Testis (tissue), 3 donors: ENCODE measurements around the gene WDR17. TPM values are rescaled to one million over a fixed set of nuclear protein-coding genes. Genes with fewer than 3 reads are reported as not detected.
A peak's percentile ranks its signal among the peaks of the same experiment; 100 is the strongest.

Experiments used
- DNase-seq: peaks from one replicate; pipeline ENCODE4 v3.0.0-alpha.2; 2019
- H3K27ac ChIP-seq, 2 donors: fragments of 200-600 bp; sonication (generic); one replicate each; pipeline ENCODE4 v1.5.1; 2019
- H3K27me3 ChIP-seq: fragments of 200-600 bp; sonication (generic); one replicate; pipeline ENCODE4 v1.5.1; 2019
- H3K36me3 ChIP-seq: fragments of 200-600 bp; sonication (generic); one replicate; pipeline ENCODE4 v1.5.1; 2017; ENCODE audit warnings: low read depth; ENCODE audit errors: missing control alignments
- H3K4me1 ChIP-seq: fragments of 200-600 bp; sonication (generic); one replicate; pipeline ENCODE4 v1.5.1; 2019
- H3K4me3 ChIP-seq, 2 donors: fragments of 200-600 bp; sonication (generic); one replicate each; pipeline ENCODE4 v1.5.1; 2017 to 2019
- H3K9me3 ChIP-seq: fragments of 200-600 bp; sonication (generic); one replicate; pipeline ENCODE4 v1.5.1; 2017
- POLR2A ChIP-seq: fragments of 450-650 bp; IDR thresholded peaks from one replicate; pipeline ENCODE4 v1.6.1; 2017; ENCODE audit warnings: antibody characterized with exemption, mild to moderate bottlenecking, moderate library complexity
- WGBS, 2 donors: methylation state at CpG; one replicate each; pipeline ENCODE4 v1.1.5; 2018; 5-methylcytosine and 5-hydroxymethylcytosine counted together
- intact Hi-C: fragments of 100-400 bp; cut with DNase I; formaldehyde crosslinking; loops from one replicate; pipeline ENCODE4 v1.15.1; 2023; ENCODE audit warnings: low total_unique reads
- polyA plus RNA-seq: library from polyadenylated mRNA; stranded (reverse); fragments of 350-450 nt; fragmentation: Illumina TruSeq; extraction: RNeasy Lipid Tissue Mini Kit (QIAGEN cat#74804); gene quantifications from one replicate; pipeline ENCODE4 v1.2.3, GENCODE V29; 2014; ENCODE audit warnings: low read depth, low replicate concordance; ENCODE audit not compliant: insufficient read depth
- total RNA-seq, 2 donors: library from RNA; depleted of rRNA; stranded (reverse); fragments of >200 nt; gene quantifications; one replicate each; pipeline ENCODE4 v1.2.3, GENCODE V29; 2016
- TF ChIP-seq, protein P1 (sequence below), 3 experiments: fragments of 450-650 bp in 2 of 3; fragments of 200-600 bp in 1 of 3; sonication (generic) in 1 of 3; IDR thresholded peaks; one replicate each; pipeline ENCODE4 v1.5.1; 2016 to 2019; ENCODE audit warnings: antibody characterized with exemption in 3 of 3, mild to moderate bottlenecking in 2 of 3, moderate library complexity in 1 of 3

Gene WDR17
- total and polyA plus RNA-seq, 3 donors from 2014 or later = 4.8 to 10.2 (median 9.3) TPM

DNA sequence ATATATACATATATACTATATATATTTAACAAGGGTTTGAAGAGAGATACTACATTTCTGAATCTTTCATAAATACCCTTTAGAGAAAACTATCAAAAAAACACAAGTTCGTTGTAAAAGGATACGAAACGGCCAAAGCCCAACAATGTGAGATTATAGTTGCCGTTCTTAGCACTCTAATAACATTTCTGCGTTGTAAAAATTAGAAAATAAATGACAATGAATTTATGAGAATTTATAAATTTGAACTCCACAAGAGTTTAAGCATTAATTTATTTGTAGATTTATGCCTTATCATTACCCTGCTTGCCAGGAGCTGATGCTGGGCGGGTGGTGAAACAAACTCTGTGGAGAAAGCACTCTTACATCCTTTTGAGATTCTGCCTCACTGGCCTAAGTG is 1.1 kb downstream of the WDR17 start:
- no peaks in the 10 kb centered on the region for H3K9me3 ChIP-seq
- H3K4me1 ChIP-seq = no peaks in the 10 kb centered on the region
- TF ChIP-seq POLR2A = no peak
- H3K36me3 ChIP-seq = no peaks in the 10 kb centered on the region
- WGBS, 2 donors = 49 to 67% methylated on average over 6 of the region's 6 CpGs
- no peak for DNase-seq
- H3K4me3 ChIP-seq = peak overlapping the region in 1 of 2 donors; percentile 66
- H3K27ac ChIP-seq = no peak overlapping the region
- intact Hi-C loops = no loop called here
- H3K27me3 ChIP-seq = no peaks in the 10 kb centered on the region

DNA sequence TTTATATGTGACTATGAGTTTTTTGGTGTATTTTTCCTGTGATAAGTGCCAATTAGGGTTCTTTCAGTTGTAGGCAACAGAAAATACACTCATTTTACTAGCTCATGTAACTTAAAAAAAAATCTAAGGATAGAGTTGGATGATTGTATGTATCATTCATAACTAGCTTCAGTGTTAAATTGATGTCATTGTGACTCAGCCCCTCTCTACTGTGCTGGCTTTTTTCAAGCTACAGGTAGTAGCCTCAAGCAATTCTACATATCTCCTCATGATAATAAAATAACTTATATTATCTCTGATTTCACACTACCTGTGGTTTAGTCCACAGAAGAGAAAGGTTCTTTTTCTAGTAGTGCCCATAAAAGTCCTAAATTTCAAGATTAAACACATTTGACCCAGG is 11.9 kb downstream of the WDR17 start:
- no peaks in the 10 kb centered on the region for H3K36me3 ChIP-seq
- TF ChIP-seq, protein P1, sequence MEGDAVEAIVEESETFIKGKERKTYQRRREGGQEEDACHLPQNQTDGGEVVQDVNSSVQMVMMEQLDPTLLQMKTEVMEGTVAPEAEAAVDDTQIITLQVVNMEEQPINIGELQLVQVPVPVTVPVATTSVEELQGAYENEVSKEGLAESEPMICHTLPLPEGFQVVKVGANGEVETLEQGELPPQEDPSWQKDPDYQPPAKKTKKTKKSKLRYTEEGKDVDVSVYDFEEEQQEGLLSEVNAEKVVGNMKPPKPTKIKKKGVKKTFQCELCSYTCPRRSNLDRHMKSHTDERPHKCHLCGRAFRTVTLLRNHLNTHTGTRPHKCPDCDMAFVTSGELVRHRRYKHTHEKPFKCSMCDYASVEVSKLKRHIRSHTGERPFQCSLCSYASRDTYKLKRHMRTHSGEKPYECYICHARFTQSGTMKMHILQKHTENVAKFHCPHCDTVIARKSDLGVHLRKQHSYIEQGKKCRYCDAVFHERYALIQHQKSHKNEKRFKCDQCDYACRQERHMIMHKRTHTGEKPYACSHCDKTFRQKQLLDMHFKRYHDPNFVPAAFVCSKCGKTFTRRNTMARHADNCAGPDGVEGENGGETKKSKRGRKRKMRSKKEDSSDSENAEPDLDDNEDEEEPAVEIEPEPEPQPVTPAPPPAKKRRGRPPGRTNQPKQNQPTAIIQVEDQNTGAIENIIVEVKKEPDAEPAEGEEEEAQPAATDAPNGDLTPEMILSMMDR (IDR thresholded peaks at IDR 0.05) = no peak
- TF ChIP-seq POLR2A = no peak

DNA sequence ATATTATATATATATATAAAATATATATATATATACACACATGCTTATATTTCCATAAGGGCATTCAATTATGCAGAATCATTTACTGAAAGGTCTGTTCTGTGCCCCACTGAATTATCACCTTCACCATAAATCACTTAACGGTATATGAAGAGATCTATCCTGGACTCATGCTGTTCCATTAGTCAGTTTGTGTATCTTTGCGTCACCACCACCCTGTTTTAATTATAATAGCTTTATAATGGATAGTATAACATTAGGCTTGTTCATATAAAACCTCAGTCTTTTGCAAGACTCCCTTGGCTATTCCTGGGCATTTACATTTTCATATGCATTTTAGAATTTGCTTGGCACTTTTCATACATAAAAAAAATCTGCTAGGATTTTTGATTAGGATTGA is 19.1 kb downstream of the WDR17 start:
- no peak for DNase-seq
- Histone ChIP-seq H3K27me3 (no peaks in the 10 kb centered on the region), H3K4me3 (no peak overlapping the region), H3K9me3 (no peaks in the 10 kb centered on the region), H3K36me3 (no peaks in the 10 kb centered on the region), H3K4me1 (no peaks in the 10 kb centered on the region), H3K27ac (no peak overlapping the region)
- no peak for TF ChIP-seq POLR2A
- TF ChIP-seq, protein P1 (IDR thresholded peaks at IDR 0.05) = no peak
- WGBS, 2 donors = 80 to 81% methylated on average over 2 of the region's 2 CpGs
- intact Hi-C loops = no loop called here

More for the DNA sequence above, 11.9 kb downstream of the WDR17 start:
- Histone ChIP-seq H3K27me3 (no peaks in the 10 kb centered on the region), H3K9me3 (no peaks in the 10 kb centered on the region), H3K4me1 (no peaks in the 10 kb centered on the region), H3K27ac (no peak overlapping the region), H3K4me3 (no peak overlapping the region)
- no peak for DNase-seq
- intact Hi-C loops = no loop called here

DNA sequence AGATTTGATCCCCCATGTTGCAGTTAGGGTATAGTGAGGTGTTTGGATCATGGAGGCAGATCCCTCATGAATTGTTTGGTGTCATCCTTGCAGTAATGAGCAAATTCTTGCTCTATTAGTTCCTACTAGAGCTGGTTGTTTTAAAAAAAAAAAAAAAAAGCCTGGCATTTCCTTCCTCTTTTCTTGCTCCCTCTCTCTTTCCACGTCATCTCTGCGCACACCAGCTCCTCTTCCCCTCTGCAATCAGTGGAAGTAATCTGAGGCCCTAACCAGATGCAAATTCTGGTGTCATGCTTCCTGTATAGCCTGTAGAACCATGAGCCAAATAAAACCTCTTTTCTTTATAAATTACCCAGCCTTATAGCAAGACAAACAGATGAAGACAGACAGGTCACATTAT is 24.5 kb downstream of the WDR17 start:
- DNase-seq = no peak
- H3K9me3 ChIP-seq = no peaks in the 10 kb centered on the region
- no peaks in the 10 kb centered on the region for H3K36me3 ChIP-seq
- no peak overlapping the region for H3K4me3 ChIP-seq
- intact Hi-C loops = no loop called here
- no peaks in the 10 kb centered on the region for H3K4me1 ChIP-seq
- no peaks in the 10 kb centered on the region for H3K27me3 ChIP-seq
- 90 to 93% methylated on average over 2 of the region's 2 CpGs for WGBS, 2 donors
- no peak overlapping the region for H3K27ac ChIP-seq
- TF ChIP-seq POLR2A = no peak

DNA sequence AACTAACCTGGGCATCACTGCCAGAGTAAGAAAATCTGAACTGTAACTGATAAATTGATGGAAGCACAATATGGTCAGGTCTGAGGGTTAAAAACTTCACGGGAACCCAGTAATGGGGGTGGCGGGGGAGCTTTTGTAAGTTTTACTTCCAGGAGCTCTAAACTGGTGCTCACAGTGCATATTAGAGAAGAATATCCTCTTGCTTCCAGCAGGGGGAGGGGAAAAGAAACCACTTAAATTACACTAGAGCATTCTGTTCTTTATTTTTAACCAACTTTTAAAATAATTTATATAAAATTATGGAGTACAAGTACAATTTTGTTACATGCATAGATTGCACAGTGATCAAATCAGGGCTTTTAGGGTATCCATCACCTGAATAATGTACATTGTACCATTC is 33.7 kb downstream of the WDR17 start:
- Histone ChIP-seq H3K27me3 (no peaks in the 10 kb centered on the region), H3K9me3 (no peaks in the 10 kb centered on the region), H3K36me3 (no peaks in the 10 kb centered on the region), H3K4me3 (no peak overlapping the region), H3K27ac (no peak overlapping the region), H3K4me1 (no peaks in the 10 kb centered on the region)
- 75% methylated on average over 2 of the region's 2 CpGs for WGBS, 2 donors
- TF ChIP-seq, protein P1 (IDR thresholded peaks at IDR 0.05) = no peak
- TF ChIP-seq POLR2A = no peak
- intact Hi-C loops = no loop called here
- DNase-seq = no peak

DNA sequence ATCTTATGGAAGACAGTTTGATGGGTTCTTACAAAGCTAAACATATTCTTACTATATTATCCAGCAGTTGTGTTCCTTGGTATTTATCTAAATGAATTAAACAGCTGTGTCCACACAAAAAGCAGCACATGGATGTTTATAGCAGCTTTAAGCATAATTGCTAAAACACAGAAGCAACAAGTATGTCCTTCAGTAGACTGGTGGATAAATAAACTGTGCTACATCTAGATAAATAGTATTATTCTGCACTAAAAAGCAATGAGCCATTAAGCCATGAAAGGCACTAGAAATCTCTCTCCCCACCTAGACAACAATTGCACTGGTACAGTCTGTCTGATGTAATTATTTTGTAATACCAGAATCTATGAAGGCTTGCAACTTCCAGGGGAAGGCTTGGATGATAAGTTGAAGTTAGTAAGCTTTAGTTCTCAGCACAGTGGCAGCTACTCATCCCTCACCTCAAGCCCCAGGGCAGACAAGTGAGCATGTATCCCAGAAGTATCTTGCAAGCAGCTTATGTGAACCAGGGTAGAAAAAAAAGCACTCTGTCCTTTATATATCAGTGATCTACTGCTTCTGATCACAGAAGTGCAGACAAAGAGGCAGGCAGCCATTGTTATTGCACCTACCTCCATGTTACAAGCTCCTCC is 36.9 kb downstream of the WDR17 start:
- H3K36me3 ChIP-seq = no peaks in the 10 kb centered on the region
- H3K4me1 ChIP-seq = no peaks in the 10 kb centered on the region
- TF ChIP-seq, protein P1 (IDR thresholded peaks at IDR 0.05) = no peak
- TF ChIP-seq POLR2A = no peak
- no peaks in the 10 kb centered on the region for H3K9me3 ChIP-seq
- intact Hi-C loops = no loop called here
- no peak overlapping the region for H3K27ac ChIP-seq
- H3K4me3 ChIP-seq = no peak overlapping the region
- H3K27me3 ChIP-seq = no peaks in the 10 kb centered on the region
- no peak for DNase-seq
